HEK293 (cell line): ENCODE results near the gene KRT12.

ENCODE experiments used
- IKZF3 ChIP-seq: fragments of 450-650 bp; IDR thresholded peaks from 2 replicates; pipeline ENCODE4 v1.5.0; 2018; ENCODE audit warnings: missing biosample characterization, mild to moderate bottlenecking, missing genetic modification characterization, moderate library complexity
- SP2 ChIP-seq: fragments of 450-650 bp; formaldehyde crosslinking; IDR thresholded peaks from 2 replicates; pipeline ENCODE4 v1.5.1; 2016; ENCODE audit warnings: missing biosample characterization, missing genetic modification characterization
- ZIC2 ChIP-seq: fragments of 450-650 bp; formaldehyde crosslinking; IDR thresholded peaks from 2 replicates; pipeline ENCODE4 v1.5.1; 2016; ENCODE audit warnings: missing biosample characterization, missing genetic modification characterization
- ZNF121 ChIP-seq: fragments of 450-650 bp; formaldehyde crosslinking; IDR thresholded peaks from 2 replicates; pipeline ENCODE4 v1.5.1; 2016; ENCODE audit warnings: missing biosample characterization, missing genetic modification characterization
- ZNF157 ChIP-seq: fragments of 450-650 bp; formaldehyde crosslinking; IDR thresholded peaks from 2 replicates; pipeline ENCODE4 v1.5.1; 2016; ENCODE audit warnings: missing biosample characterization, missing genetic modification characterization
- ZNF175 ChIP-seq: fragments of 450-650 bp; formaldehyde crosslinking; IDR thresholded peaks from 2 replicates; pipeline ENCODE4 v1.5.1; 2016; ENCODE audit warnings: missing biosample characterization, missing genetic modification characterization
- ZNF2 ChIP-seq: fragments of 450-650 bp; formaldehyde crosslinking; IDR thresholded peaks from 2 replicates; pipeline ENCODE4 v1.5.1; 2016; ENCODE audit warnings: missing biosample characterization, missing genetic modification characterization
- ZNF266 ChIP-seq: fragments of 450-650 bp; formaldehyde crosslinking; IDR thresholded peaks from 2 replicates; pipeline ENCODE4 v1.5.1; 2016; ENCODE audit warnings: missing biosample characterization, missing genetic modification characterization, low read depth
- ZNF341 ChIP-seq: fragments of 450-650 bp; formaldehyde crosslinking; IDR thresholded peaks from 2 replicates; pipeline ENCODE4; 2016; ENCODE audit warnings: low read depth, missing biosample characterization, missing genetic modification characterization
- ZNF473 ChIP-seq: fragments of 450-650 bp; formaldehyde crosslinking; IDR thresholded peaks from 2 replicates; pipeline ENCODE4 v1.5.1; 2017; ENCODE audit warnings: missing biosample characterization, missing genetic modification characterization
- ZNF48 ChIP-seq: fragments of 450-650 bp; formaldehyde crosslinking; IDR thresholded peaks from 2 replicates; pipeline ENCODE4 v1.5.1; 2016; ENCODE audit warnings: missing biosample characterization, missing genetic modification characterization
- ZNF521 ChIP-seq: fragments of 450-650 bp; formaldehyde crosslinking; IDR thresholded peaks from 2 replicates; pipeline ENCODE4 v1.5.1; 2017; ENCODE audit warnings: missing biosample characterization, mild to moderate bottlenecking, missing genetic modification characterization
- ZNF544 ChIP-seq: fragments of 450-650 bp; formaldehyde crosslinking; IDR thresholded peaks from 2 replicates; pipeline ENCODE4 v1.5.0; 2017; ENCODE audit warnings: missing biosample characterization, missing genetic modification characterization
- ZNF596 ChIP-seq: fragments of 450-650 bp; IDR thresholded peaks from 2 replicates; pipeline ENCODE4 v1.5.0; 2018; ENCODE audit warnings: missing biosample characterization, mild to moderate bottlenecking, missing genetic modification characterization, moderate library complexity
- ZNF629 ChIP-seq: fragments of 450-650 bp; formaldehyde crosslinking; IDR thresholded peaks from 2 replicates; pipeline ENCODE4 v1.5.1; 2017; ENCODE audit warnings: missing biosample characterization, missing genetic modification characterization
- ZNF670 ChIP-seq: fragments of 450-650 bp; formaldehyde crosslinking; IDR thresholded peaks from 2 replicates; pipeline ENCODE4 v1.5.1; 2016; ENCODE audit warnings: missing biosample characterization, missing genetic modification characterization, low read depth
- ZNF701 ChIP-seq: fragments of 450-650 bp; formaldehyde crosslinking; IDR thresholded peaks from 2 replicates; pipeline ENCODE4 v1.5.1; 2016; ENCODE audit warnings: missing biosample characterization, missing genetic modification characterization
- TF ChIP-seq, protein P1 (sequence below): fragments of 450-650 bp; formaldehyde crosslinking; IDR thresholded peaks from 2 replicates; pipeline ENCODE4 v1.5.1; 2016; ENCODE audit warnings: missing biosample characterization, missing genetic modification characterization, borderline replicate concordance
- TF ChIP-seq, protein P2 (sequence below): fragments of 450-650 bp; formaldehyde crosslinking; IDR thresholded peaks from 2 replicates; pipeline ENCODE4 v1.5.1; 2016; ENCODE audit warnings: missing biosample characterization, missing genetic modification characterization
- TF ChIP-seq, protein P3 (sequence below): fragments of 450-650 bp; IDR thresholded peaks from 2 replicates; pipeline ENCODE4 v1.5.1; 2018; ENCODE audit warnings: missing biosample characterization, missing genetic modification characterization
- TF ChIP-seq, protein P4 (sequence below): fragments of 450-650 bp; formaldehyde crosslinking; IDR thresholded peaks from 2 replicates; pipeline ENCODE4 v1.5.1; 2016; ENCODE audit warnings: missing biosample characterization, missing genetic modification characterization
- TF ChIP-seq, protein P5 (sequence below): fragments of 450-650 bp; formaldehyde crosslinking; IDR thresholded peaks from 2 replicates; pipeline ENCODE4 v1.5.1; 2016; ENCODE audit warnings: missing biosample characterization, missing genetic modification characterization
- TF ChIP-seq, protein P6 (sequence below): fragments of 450-650 bp; formaldehyde crosslinking; IDR thresholded peaks from 2 replicates; pipeline ENCODE4 v1.5.1; 2016; ENCODE audit warnings: missing biosample characterization, missing genetic modification characterization
- TF ChIP-seq, protein P7 (sequence below): IDR thresholded peaks from 2 replicates; pipeline ENCODE4 v1.6.1; 2011; ENCODE audit warnings: mild to moderate bottlenecking, low read depth, low read length, borderline replicate concordance
- TF ChIP-seq, protein P8 (sequence below): fragments of 450-650 bp; formaldehyde crosslinking; IDR thresholded peaks from 2 replicates; pipeline ENCODE4 v1.5.1; 2016; ENCODE audit warnings: missing biosample characterization, missing genetic modification characterization

The KRT12 gene

DNA sequence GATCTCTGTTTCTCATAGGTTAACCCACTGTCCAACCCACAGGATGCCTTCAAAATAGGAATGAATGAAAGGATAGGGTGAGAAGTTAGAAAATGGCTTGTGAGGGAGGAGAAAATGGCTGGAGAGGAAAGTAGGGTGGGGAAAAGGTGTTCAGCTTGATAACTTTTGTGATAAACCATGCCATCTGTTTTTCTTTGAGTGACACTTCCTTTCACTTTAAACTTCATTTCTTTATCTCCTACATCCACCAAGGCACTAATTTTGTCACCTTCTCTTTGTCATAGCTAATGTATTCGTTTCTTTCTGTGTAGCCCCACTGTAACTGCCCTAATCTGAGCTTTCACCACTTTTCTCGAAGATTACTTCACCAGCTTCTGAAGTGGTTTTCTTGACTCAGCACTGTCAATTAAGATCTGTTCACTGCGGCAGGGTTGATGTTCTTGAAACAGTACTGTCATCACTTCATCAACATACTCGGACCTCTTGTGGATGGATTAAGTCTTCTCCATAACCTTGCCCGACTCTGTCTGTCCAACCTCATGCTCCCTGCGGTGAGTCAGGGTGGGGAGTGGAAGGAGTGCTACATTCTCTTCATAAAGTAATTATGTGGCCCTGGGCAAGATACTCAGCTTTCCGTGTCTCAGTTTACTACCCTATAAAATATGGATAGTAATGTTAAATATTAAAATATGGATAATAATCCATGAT, 39.1 kb downstream of the KRT12 start (continued):
- TF ChIP-seq, protein P1, sequence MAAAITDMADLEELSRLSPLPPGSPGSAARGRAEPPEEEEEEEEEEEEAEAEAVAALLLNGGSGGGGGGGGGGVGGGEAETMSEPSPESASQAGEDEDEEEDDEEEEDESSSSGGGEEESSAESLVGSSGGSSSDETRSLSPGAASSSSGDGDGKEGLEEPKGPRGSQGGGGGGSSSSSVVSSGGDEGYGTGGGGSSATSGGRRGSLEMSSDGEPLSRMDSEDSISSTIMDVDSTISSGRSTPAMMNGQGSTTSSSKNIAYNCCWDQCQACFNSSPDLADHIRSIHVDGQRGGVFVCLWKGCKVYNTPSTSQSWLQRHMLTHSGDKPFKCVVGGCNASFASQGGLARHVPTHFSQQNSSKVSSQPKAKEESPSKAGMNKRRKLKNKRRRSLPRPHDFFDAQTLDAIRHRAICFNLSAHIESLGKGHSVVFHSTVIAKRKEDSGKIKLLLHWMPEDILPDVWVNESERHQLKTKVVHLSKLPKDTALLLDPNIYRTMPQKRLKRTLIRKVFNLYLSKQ (tag by site-specific recombination), result no peak
- TF ChIP-seq ZNF48 (tag by site-specific recombination), result no peak
- TF ChIP-seq, protein P2, sequence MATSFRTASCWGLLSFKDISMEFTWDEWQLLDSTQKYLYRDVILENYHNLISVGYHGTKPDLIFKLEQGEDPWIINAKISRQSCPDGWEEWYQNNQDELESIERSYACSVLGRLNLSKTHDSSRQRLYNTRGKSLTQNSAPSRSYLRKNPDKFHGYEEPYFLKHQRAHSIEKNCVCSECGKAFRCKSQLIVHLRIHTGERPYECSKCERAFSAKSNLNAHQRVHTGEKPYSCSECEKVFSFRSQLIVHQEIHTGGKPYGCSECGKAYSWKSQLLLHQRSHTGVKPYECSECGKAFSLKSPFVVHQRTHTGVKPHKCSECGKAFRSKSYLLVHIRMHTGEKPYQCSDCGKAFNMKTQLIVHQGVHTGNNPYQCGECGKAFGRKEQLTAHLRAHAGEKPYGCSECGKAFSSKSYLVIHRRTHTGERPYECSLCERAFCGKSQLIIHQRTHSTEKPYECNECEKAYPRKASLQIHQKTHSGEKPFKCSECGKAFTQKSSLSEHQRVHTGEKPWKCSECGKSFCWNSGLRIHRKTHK, result no peak
- TF ChIP-seq, protein P3, sequence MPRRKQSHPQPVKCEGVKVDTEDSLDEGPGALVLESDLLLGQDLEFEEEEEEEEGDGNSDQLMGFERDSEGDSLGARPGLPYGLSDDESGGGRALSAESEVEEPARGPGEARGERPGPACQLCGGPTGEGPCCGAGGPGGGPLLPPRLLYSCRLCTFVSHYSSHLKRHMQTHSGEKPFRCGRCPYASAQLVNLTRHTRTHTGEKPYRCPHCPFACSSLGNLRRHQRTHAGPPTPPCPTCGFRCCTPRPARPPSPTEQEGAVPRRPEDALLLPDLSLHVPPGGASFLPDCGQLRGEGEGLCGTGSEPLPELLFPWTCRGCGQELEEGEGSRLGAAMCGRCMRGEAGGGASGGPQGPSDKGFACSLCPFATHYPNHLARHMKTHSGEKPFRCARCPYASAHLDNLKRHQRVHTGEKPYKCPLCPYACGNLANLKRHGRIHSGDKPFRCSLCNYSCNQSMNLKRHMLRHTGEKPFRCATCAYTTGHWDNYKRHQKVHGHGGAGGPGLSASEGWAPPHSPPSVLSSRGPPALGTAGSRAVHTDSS, result peak; percentile 26; the same call in 1 of the 2 replicates
- TF ChIP-seq, protein P4, sequence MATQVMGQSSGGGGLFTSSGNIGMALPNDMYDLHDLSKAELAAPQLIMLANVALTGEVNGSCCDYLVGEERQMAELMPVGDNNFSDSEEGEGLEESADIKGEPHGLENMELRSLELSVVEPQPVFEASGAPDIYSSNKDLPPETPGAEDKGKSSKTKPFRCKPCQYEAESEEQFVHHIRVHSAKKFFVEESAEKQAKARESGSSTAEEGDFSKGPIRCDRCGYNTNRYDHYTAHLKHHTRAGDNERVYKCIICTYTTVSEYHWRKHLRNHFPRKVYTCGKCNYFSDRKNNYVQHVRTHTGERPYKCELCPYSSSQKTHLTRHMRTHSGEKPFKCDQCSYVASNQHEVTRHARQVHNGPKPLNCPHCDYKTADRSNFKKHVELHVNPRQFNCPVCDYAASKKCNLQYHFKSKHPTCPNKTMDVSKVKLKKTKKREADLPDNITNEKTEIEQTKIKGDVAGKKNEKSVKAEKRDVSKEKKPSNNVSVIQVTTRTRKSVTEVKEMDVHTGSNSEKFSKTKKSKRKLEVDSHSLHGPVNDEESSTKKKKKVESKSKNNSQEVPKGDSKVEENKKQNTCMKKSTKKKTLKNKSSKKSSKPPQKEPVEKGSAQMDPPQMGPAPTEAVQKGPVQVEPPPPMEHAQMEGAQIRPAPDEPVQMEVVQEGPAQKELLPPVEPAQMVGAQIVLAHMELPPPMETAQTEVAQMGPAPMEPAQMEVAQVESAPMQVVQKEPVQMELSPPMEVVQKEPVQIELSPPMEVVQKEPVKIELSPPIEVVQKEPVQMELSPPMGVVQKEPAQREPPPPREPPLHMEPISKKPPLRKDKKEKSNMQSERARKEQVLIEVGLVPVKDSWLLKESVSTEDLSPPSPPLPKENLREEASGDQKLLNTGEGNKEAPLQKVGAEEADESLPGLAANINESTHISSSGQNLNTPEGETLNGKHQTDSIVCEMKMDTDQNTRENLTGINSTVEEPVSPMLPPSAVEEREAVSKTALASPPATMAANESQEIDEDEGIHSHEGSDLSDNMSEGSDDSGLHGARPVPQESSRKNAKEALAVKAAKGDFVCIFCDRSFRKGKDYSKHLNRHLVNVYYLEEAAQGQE (tag by site-specific recombination), result no peak
- TF ChIP-seq, protein P5, sequence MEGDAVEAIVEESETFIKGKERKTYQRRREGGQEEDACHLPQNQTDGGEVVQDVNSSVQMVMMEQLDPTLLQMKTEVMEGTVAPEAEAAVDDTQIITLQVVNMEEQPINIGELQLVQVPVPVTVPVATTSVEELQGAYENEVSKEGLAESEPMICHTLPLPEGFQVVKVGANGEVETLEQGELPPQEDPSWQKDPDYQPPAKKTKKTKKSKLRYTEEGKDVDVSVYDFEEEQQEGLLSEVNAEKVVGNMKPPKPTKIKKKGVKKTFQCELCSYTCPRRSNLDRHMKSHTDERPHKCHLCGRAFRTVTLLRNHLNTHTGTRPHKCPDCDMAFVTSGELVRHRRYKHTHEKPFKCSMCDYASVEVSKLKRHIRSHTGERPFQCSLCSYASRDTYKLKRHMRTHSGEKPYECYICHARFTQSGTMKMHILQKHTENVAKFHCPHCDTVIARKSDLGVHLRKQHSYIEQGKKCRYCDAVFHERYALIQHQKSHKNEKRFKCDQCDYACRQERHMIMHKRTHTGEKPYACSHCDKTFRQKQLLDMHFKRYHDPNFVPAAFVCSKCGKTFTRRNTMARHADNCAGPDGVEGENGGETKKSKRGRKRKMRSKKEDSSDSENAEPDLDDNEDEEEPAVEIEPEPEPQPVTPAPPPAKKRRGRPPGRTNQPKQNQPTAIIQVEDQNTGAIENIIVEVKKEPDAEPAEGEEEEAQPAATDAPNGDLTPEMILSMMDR (tag by site-specific recombination), result no peak; the same call in 1 of the 2 replicates
- no peak for TF ChIP-seq ZNF670 (tag by site-specific recombination)
- TF ChIP-seq ZNF121 (tag by site-specific recombination), result no peak
- no peak for TF ChIP-seq ZNF175
- TF ChIP-seq, protein P6, sequence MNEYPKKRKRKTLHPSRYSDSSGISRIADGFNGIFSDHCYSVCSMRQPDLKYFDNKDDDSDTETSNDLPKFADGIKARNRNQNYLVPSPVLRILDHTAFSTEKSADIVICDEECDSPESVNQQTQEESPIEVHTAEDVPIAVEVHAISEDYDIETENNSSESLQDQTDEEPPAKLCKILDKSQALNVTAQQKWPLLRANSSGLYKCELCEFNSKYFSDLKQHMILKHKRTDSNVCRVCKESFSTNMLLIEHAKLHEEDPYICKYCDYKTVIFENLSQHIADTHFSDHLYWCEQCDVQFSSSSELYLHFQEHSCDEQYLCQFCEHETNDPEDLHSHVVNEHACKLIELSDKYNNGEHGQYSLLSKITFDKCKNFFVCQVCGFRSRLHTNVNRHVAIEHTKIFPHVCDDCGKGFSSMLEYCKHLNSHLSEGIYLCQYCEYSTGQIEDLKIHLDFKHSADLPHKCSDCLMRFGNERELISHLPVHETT (tag by site-specific recombination), result peak; percentile 88
- peak; percentile 90 for TF ChIP-seq ZNF2 (tag by site-specific recombination)
- TF ChIP-seq ZNF473 (tag by site-specific recombination), result no peak
- no peak for TF ChIP-seq ZNF266
- TF ChIP-seq ZNF157 (tag by site-specific recombination), result no peak
- TF ChIP-seq IKZF3 (tag by site-specific recombination), result peak; percentile 85
- TF ChIP-seq ZNF596, result 0 out of 2 replicates have a peak, but pooled peaks have one; percentile 41
- no peak for TF ChIP-seq ZNF521
- TF ChIP-seq, protein P7, sequence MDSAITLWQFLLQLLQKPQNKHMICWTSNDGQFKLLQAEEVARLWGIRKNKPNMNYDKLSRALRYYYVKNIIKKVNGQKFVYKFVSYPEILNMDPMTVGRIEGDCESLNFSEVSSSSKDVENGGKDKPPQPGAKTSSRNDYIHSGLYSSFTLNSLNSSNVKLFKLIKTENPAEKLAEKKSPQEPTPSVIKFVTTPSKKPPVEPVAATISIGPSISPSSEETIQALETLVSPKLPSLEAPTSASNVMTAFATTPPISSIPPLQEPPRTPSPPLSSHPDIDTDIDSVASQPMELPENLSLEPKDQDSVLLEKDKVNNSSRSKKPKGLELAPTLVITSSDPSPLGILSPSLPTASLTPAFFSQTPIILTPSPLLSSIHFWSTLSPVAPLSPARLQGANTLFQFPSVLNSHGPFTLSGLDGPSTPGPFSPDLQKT, result no peak
- TF ChIP-seq ZNF544 (tag by site-specific recombination), result no peak
- peak; percentile 57 for TF ChIP-seq ZIC2
- TF ChIP-seq ZNF701, result no peak
- TF ChIP-seq, protein P8, sequence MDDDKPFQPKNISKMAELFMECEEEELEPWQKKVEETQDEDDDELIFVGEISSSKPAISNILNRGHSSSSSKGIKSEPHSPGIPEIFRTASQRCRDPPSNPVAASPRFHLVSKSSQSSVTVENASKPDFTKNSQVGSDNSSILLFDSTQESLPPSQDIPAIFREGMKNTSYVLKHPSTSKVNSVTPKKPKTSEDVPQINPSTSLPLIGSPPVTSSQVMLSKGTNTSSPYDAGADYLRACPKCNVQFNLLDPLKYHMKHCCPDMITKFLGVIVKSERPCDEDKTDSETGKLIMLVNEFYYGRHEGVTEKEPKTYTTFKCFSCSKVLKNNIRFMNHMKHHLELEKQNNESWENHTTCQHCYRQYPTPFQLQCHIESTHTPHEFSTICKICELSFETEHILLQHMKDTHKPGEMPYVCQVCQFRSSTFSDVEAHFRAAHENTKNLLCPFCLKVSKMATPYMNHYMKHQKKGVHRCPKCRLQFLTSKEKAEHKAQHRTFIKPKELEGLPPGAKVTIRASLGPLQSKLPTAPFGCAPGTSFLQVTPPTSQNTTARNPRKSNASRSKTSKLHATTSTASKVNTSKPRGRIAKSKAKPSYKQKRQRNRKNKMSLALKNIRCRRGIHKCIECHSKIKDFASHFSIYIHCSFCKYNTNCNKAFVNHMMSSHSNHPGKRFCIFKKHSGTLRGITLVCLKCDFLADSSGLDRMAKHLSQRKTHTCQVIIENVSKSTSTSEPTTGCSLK (tag by site-specific recombination), result no peak
- TF ChIP-seq ZNF341 (tag by site-specific recombination), result no peak
- TF ChIP-seq SP2 (tag by site-specific recombination), result no peak
- peak; percentile 94 for TF ChIP-seq ZNF629 (tag by site-specific recombination)
